Measurements from ENCODE around the gene LGALS13.

LGALS13 gene

GRCh38 chr19:39602224-39602623 lies at the start of gene LGALS13:
Gene LGALS13 (plus strand): TSS chr19:39602524. CDS start chr19:39602569, 45 bp downstream.
- no peak for DNase-seq (ENCODE audit: low read depth, low spot score)

- no peak for DNase-seq (ENCODE audit: low read depth, low spot score)
Observed at GRCh38 chr19:39553082-39553652, 49.2 kb upstream of the LGALS13 start.

- DNase-seq (ENCODE audit: low read depth, low spot score) = no peak
Observed at GRCh38 chr19:39554701-39555311, 47.5 kb upstream of the LGALS13 start.

GRCh38 chr19:39555883-39556282 lies 46.4 kb upstream of the LGALS13 start:
- no peak for DNase-seq (ENCODE audit: low read depth, low spot score)

GRCh38 chr19:39557811-39558623 lies 44.3 kb upstream of the LGALS13 start:
- DNase-seq (ENCODE audit: low read depth, low spot score) = no peak

GRCh38 chr19:39558624-39559117 lies 43.7 kb upstream of the LGALS13 start:
- DNase-seq (ENCODE audit: low read depth, low spot score) = no peak

- DNase-seq (ENCODE audit: low read depth, low spot score) = peak; percentile 34
Observed at GRCh38 chr19:39563408-39563807, 38.9 kb upstream of the LGALS13 start.

GRCh38 chr19:39566064-39566463 lies 36.3 kb upstream of the LGALS13 start:
- DNase-seq (ENCODE audit: low read depth, low spot score) = peak; percentile 6

- DNase-seq (ENCODE audit: low read depth, low spot score) = peak; percentile 57
Observed at GRCh38 chr19:39568604-39569003, 33.7 kb upstream of the LGALS13 start.

GRCh38 chr19:39582442-39582841 lies 19.9 kb upstream of the LGALS13 start:
- no peak for DNase-seq (ENCODE audit: low read depth, low spot score)

GRCh38 chr19:39582891-39583625 lies 19.3 kb upstream of the LGALS13 start:
- DNase-seq (ENCODE audit: low read depth, low spot score) = no peak

- DNase-seq (ENCODE audit: low read depth, low spot score) = no peak
Observed at GRCh38 chr19:39587496-39587895, 14.8 kb upstream of the LGALS13 start.

- DNase-seq (ENCODE audit: low read depth, low spot score) = no peak
Observed at GRCh38 chr19:39588066-39588465, 14.3 kb upstream of the LGALS13 start.

GRCh38 chr19:39590265-39590664 lies 12.1 kb upstream of the LGALS13 start:
- peak; percentile 32 for DNase-seq (ENCODE audit: low read depth, low spot score)

- DNase-seq (ENCODE audit: low read depth, low spot score) = no peak
Observed at GRCh38 chr19:39592381-39592780, 9.9 kb upstream of the LGALS13 start.

GRCh38 chr19:39595950-39596349 lies 6.4 kb upstream of the LGALS13 start:
- no peak for DNase-seq (ENCODE audit: low read depth, low spot score)

GRCh38 chr19:39596911-39597310 lies 5.4 kb upstream of the LGALS13 start:
- no peak for DNase-seq (ENCODE audit: low read depth, low spot score)

- peak; percentile 57 for DNase-seq (ENCODE audit: low read depth, low spot score)
Observed at GRCh38 chr19:39599116-39599515, 3.2 kb upstream of the LGALS13 start.

- no peak for DNase-seq (ENCODE audit: low read depth, low spot score)
Observed at GRCh38 chr19:39603825-39604224, 1.5 kb downstream of the LGALS13 start.

GRCh38 chr19:39607021-39607420 lies 4.7 kb downstream of the LGALS13 start:
- DNase-seq (ENCODE audit: low read depth, low spot score) = no peak

- DNase-seq (ENCODE audit: low read depth, low spot score) = no peak
Observed at GRCh38 chr19:39607561-39607960, 5.2 kb downstream of the LGALS13 start.

GRCh38 chr19:39613597-39613996 lies 11.3 kb downstream of the LGALS13 start:
- no peak for DNase-seq (ENCODE audit: low read depth, low spot score)

Data from astrocyte of the hippocampus (primary cell).